ENCODE data around the gene LCP2.

DNA sequence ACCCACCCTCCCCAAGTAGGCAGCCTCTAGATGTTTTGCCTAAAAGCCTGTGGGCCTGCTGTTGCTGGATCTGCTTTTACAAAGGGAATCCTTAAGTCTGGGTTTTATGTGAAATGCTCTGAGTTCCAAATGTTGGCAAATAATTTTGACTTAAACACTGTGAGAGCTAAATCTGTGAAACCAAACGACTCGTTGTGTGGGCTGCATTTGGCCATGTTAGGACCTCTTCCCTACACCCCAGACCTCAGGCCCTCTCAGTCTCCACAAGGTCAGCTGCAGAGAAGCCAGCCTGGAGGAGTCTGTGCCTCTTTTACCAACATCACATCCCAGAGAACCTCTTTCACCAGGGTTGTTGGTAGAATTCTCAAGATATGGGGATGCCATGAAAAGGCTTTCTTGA, 9.4 kb downstream of the LCP2 start:
- TF ChIP-seq, protein P1, sequence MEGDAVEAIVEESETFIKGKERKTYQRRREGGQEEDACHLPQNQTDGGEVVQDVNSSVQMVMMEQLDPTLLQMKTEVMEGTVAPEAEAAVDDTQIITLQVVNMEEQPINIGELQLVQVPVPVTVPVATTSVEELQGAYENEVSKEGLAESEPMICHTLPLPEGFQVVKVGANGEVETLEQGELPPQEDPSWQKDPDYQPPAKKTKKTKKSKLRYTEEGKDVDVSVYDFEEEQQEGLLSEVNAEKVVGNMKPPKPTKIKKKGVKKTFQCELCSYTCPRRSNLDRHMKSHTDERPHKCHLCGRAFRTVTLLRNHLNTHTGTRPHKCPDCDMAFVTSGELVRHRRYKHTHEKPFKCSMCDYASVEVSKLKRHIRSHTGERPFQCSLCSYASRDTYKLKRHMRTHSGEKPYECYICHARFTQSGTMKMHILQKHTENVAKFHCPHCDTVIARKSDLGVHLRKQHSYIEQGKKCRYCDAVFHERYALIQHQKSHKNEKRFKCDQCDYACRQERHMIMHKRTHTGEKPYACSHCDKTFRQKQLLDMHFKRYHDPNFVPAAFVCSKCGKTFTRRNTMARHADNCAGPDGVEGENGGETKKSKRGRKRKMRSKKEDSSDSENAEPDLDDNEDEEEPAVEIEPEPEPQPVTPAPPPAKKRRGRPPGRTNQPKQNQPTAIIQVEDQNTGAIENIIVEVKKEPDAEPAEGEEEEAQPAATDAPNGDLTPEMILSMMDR (IDR thresholded peaks at IDR 0.05) = no peak
- no peak for TF ChIP-seq POLR2AphosphoS5 (IDR thresholded peaks at IDR 0.05; ENCODE audit: insufficient read depth in 1 of 2, low read depth in 1 of 2)
- TF ChIP-seq POLR2A (IDR thresholded peaks at IDR 0.05) = no peak
